ENCODE data around the gene SCN10A. TPM values are rescaled to one million over a fixed set of nuclear protein-coding genes. Genes with fewer than 3 reads are reported as not detected.

SCN10A gene
- total RNA-seq, 4 donors from 2014 or later: not detected

- TF ChIP-seq, protein P1, sequence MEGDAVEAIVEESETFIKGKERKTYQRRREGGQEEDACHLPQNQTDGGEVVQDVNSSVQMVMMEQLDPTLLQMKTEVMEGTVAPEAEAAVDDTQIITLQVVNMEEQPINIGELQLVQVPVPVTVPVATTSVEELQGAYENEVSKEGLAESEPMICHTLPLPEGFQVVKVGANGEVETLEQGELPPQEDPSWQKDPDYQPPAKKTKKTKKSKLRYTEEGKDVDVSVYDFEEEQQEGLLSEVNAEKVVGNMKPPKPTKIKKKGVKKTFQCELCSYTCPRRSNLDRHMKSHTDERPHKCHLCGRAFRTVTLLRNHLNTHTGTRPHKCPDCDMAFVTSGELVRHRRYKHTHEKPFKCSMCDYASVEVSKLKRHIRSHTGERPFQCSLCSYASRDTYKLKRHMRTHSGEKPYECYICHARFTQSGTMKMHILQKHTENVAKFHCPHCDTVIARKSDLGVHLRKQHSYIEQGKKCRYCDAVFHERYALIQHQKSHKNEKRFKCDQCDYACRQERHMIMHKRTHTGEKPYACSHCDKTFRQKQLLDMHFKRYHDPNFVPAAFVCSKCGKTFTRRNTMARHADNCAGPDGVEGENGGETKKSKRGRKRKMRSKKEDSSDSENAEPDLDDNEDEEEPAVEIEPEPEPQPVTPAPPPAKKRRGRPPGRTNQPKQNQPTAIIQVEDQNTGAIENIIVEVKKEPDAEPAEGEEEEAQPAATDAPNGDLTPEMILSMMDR (IDR thresholded peaks at IDR 0.05; ENCODE audit: low read depth): no peak
Observed at GRCh38 chr3:38723569-38724391, 92.2 kb downstream of the SCN10A start.

GRCh38 chr3:38722781-38723568, 93.0 kb downstream of the SCN10A start:
- TF ChIP-seq, protein P1 (IDR thresholded peaks at IDR 0.05; ENCODE audit: low read depth): no peak

DNA sequence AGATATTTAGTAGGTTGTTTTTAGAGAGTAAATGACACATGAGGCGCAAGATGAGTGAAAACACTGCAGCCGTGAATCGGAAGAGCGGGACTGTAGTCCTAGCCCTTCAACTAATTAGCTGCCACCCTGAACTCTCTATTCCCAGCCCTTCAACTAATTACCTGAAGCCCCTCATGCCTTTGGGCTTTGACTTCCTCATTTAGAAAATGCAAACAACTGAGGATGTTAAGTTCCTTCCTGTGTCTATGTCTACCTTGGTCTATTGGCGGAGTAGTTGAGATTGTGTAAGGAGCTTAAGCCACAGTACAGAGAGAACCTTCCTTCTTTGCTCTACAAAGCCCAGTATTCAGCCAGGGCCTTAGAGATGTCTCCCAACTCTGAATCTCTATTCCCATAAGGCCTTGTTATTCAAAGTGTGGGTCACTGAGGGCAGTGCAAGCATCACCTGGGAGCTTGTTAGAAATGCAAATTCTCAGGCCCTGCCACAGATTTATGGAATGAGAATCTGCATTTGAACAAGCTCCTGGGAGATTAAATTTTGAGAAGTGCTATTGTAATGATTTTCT, 94.7 kb downstream of the SCN10A start:
- TF ChIP-seq, protein P1 (IDR thresholded peaks at IDR 0.05; ENCODE audit: low read depth): no peak

DNA sequence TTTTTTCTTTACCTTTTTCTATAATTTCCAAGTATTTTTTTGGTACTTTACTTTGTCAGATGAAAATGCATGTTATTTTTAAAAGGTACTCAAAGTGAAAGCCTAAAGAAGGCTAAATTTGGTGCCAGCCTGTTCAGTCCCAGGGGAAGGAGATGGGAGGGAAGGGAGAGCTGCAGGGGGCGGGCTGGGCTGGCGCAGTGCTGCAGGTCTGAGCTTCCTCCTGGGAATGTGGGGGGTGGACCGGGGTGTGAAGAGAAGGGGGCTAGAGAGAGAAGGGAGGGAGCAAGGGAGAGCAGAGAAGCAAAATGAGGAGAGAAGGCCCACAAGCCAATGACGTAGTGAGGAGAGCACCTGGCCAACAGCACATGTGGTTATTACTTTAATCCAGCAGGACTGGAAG, 95.6 kb downstream of the SCN10A start:
- TF ChIP-seq, protein P1 (IDR thresholded peaks at IDR 0.05; ENCODE audit: low read depth): no peak

DNA sequence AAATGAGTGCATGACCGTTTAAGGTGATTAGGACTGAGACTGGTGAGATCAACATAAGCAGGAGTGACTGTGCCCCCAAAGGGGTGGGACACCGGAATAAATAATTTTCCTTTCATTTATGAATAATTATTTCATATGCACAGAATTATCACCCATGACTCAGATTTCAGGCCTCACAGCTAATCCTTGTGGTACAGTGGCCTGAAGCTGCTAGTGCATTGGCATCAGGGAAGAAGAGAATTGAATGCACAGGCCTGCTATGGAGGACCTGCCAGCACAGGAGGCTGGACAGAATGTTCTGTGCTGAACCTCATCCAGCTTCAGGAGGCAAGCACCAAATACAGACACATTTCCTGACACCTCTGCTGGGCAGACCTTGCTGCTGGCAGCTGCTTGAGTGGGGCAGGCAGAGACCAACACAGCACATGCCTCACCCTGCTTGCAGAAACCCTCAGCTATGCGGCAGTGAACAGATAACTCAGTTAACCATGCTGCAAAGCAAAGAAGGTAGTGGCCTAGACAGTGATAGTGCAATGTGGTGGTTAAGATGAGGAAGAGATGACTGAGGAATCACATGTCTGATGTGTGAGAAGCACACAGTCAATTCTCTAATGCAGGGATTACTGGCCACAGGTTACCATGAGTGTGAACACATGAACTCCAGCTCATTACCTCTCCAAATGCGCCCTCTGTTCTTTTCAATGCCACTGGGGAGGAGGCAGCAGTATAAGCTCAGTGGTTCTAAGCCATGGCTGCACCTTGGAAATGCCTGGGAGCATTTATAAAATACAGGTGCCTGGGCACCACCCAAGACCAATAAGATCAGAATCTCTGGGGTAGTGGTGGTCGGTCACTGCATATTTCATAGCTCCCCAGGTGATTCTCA, 98.4 kb downstream of the SCN10A start:
- TF ChIP-seq, protein P1 (IDR thresholded peaks at IDR 0.05; ENCODE audit: low read depth): no peak

GRCh38 chr3:38713121-38713520, 102.9 kb downstream of the SCN10A start:
- TF ChIP-seq, protein P1 (IDR thresholded peaks at IDR 0.05; ENCODE audit: low read depth): no peak

All from subcutaneous adipose tissue (tissue), 4 donors.